Fibroblast of pulmonary artery (primary cell): Measurements from ENCODE around the gene COL5A1.

Experiments
- DNase-seq: peaks from one replicate; pipeline ENCODE4 v3.0.0-alpha.2; 2010; ENCODE audit warnings: low read depth
- H3K4me3 ChIP-seq: replicated peaks from 2 replicates; pipeline ENCODE4 v1.5.1; 2011; ENCODE audit warnings: low read depth, mild to moderate bottlenecking, control low read depth, low read length, moderate library complexity
- TF ChIP-seq, protein P1 (sequence below): IDR thresholded peaks from 2 replicates; pipeline ENCODE4 v1.5.1; 2011; ENCODE audit warnings: mild to moderate bottlenecking, control low read depth, low read length, inconsistent platforms; ENCODE audit errors: missing control alignments

Gene COL5A1

GRCh38 chr9:134678666-134679443 lies 37.3 kb downstream of the COL5A1 start:
- DNase-seq, result no peak
- H3K4me3 ChIP-seq, result no peak overlapping the region
- TF ChIP-seq, protein P1, sequence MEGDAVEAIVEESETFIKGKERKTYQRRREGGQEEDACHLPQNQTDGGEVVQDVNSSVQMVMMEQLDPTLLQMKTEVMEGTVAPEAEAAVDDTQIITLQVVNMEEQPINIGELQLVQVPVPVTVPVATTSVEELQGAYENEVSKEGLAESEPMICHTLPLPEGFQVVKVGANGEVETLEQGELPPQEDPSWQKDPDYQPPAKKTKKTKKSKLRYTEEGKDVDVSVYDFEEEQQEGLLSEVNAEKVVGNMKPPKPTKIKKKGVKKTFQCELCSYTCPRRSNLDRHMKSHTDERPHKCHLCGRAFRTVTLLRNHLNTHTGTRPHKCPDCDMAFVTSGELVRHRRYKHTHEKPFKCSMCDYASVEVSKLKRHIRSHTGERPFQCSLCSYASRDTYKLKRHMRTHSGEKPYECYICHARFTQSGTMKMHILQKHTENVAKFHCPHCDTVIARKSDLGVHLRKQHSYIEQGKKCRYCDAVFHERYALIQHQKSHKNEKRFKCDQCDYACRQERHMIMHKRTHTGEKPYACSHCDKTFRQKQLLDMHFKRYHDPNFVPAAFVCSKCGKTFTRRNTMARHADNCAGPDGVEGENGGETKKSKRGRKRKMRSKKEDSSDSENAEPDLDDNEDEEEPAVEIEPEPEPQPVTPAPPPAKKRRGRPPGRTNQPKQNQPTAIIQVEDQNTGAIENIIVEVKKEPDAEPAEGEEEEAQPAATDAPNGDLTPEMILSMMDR, result no peak

GRCh38 chr9:134679616-134680392 lies 38.2 kb downstream of the COL5A1 start:
- TF ChIP-seq, protein P1, result no peak
- no peak for DNase-seq
- H3K4me3 ChIP-seq, result no peak overlapping the region

- TF ChIP-seq, protein P1, result no peak
- no peak for DNase-seq
- H3K4me3 ChIP-seq, result no peak overlapping the region
These were observed 38.9 kb downstream of the COL5A1 start for GRCh38 chr9:134680393-134681060.

- TF ChIP-seq, protein P1, result no peak
- no peak overlapping the region for H3K4me3 ChIP-seq
- DNase-seq, result peak; percentile 15
These were observed 39.6 kb downstream of the COL5A1 start for GRCh38 chr9:134681061-134681661.

DNA sequence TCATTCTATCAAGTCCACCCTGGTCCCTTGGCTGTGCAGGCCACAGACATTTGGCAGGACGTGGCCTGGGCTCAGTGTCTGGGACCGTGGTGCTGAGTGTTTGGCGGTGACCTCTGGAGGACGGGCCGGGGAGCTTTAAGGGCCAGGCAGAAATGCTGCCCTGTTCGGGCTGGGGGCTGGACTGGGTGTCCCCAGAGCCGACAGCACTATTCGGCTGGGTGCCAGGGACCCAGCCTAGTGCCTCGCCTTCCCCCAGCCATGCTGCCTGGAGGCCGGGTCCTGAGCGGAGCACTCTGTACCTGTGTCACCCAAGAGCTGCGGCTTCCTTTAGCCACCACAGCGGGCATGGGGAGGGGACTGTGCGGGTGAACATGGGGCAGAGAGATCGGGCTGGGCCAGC lies 40.4 kb downstream of the COL5A1 start:
- DNase-seq, result no peak
- TF ChIP-seq, protein P1, result no peak
- no peak overlapping the region for H3K4me3 ChIP-seq

- H3K4me3 ChIP-seq, result no peak overlapping the region
- TF ChIP-seq, protein P1, result no peak
- no peak for DNase-seq
These were observed 41.2 kb downstream of the COL5A1 start for GRCh38 chr9:134682651-134683364.
